ENCODE data around the gene DARS1.

The DARS1 gene

GRCh38 chr2:135985018-135985825 is at the start of gene DARS1:
TSS of gene DARS1 (minus strand) at chr2:135985626. CDS start at chr2:135985468, 158 bp downstream.
- peaks cover 53% of the 10 kb centered on the region for H3K4me1 Mint-ChIP-seq
- peaks cover 5% of the 10 kb centered on the region for H3K9me3 Mint-ChIP-seq
- H3K36me3 Mint-ChIP-seq (ENCODE audit: low read depth) = peaks cover 35% of the 10 kb centered on the region
- peak; percentile 88 for DNase-seq
- H3K4me3 Mint-ChIP-seq = peak within 1 kb of the TSS; percentile 85
- H3K27me3 Mint-ChIP-seq = no peaks in the 10 kb centered on the region
- H3K27ac Mint-ChIP-seq = peak within 1 kb of the TSS; percentile 97
- ATAC-seq = peak; percentile 87

- no peak overlapping the region for H3K4me3 Mint-ChIP-seq
- peaks cover 6% of the 10 kb centered on the region for H3K4me1 Mint-ChIP-seq
- ATAC-seq = peak; percentile 52
- H3K9me3 Mint-ChIP-seq = no peaks in the 10 kb centered on the region
- no peak overlapping the region for H3K27ac Mint-ChIP-seq
- no peaks in the 10 kb centered on the region for H3K36me3 Mint-ChIP-seq (ENCODE audit: low read depth)
- peaks cover 2% of the 10 kb centered on the region for H3K27me3 Mint-ChIP-seq
- DNase-seq = no peak
Observed at GRCh38 chr2:136034629-136035028, 49.2 kb upstream of the DARS1 start.

- ATAC-seq (no peak), DNase-seq (no peak)
- H3K27ac Mint-ChIP-seq = no peak overlapping the region
- peaks cover 2% of the 10 kb centered on the region for H3K27me3 Mint-ChIP-seq
- H3K4me3 Mint-ChIP-seq = no peak overlapping the region
- H3K4me1 Mint-ChIP-seq = peaks cover 6% of the 10 kb centered on the region
- H3K36me3 Mint-ChIP-seq (ENCODE audit: low read depth) = no peaks in the 10 kb centered on the region
- H3K9me3 Mint-ChIP-seq = no peaks in the 10 kb centered on the region
Observed at GRCh38 chr2:136032817-136033535, 47.5 kb upstream of the DARS1 start.

GRCh38 chr2:136032192-136032591 is 46.8 kb upstream of the DARS1 start:
- H3K27ac Mint-ChIP-seq = no peak overlapping the region
- H3K27me3 Mint-ChIP-seq = peaks cover 2% of the 10 kb centered on the region
- no peak overlapping the region for H3K4me3 Mint-ChIP-seq
- no peak for DNase-seq
- H3K9me3 Mint-ChIP-seq = no peaks in the 10 kb centered on the region
- peaks cover 6% of the 10 kb centered on the region for H3K4me1 Mint-ChIP-seq
- ATAC-seq = no peak
- H3K36me3 Mint-ChIP-seq (ENCODE audit: low read depth) = no peaks in the 10 kb centered on the region

- Mint-ChIP-seq H3K27me3 (peaks cover 2% of the 10 kb centered on the region), H3K9me3 (no peaks in the 10 kb centered on the region), H3K27ac (no peak overlapping the region), H3K36me3 (ENCODE audit: low read depth) (no peaks in the 10 kb centered on the region), H3K4me1 (peaks cover 6% of the 10 kb centered on the region), H3K4me3 (no peak overlapping the region)
- ATAC-seq (no peak), DNase-seq (no peak)
Observed at GRCh38 chr2:136031711-136032110, 46.3 kb upstream of the DARS1 start.

GRCh38 chr2:136030406-136030805 is 45.0 kb upstream of the DARS1 start:
- no peak overlapping the region for H3K27ac Mint-ChIP-seq
- ATAC-seq (no peak), DNase-seq (no peak)
- H3K4me3 Mint-ChIP-seq = no peak overlapping the region
- H3K4me1 Mint-ChIP-seq = peaks cover 10% of the 10 kb centered on the region
- no peaks in the 10 kb centered on the region for H3K9me3 Mint-ChIP-seq
- peaks cover 2% of the 10 kb centered on the region for H3K27me3 Mint-ChIP-seq
- no peaks in the 10 kb centered on the region for H3K36me3 Mint-ChIP-seq (ENCODE audit: low read depth)

- no peak overlapping the region for H3K4me3 Mint-ChIP-seq
- H3K9me3 Mint-ChIP-seq = no peaks in the 10 kb centered on the region
- H3K27me3 Mint-ChIP-seq = no peaks in the 10 kb centered on the region
- H3K36me3 Mint-ChIP-seq (ENCODE audit: low read depth) = no peaks in the 10 kb centered on the region
- DNase-seq = no peak
- peaks cover 4% of the 10 kb centered on the region for H3K4me1 Mint-ChIP-seq
- H3K27ac Mint-ChIP-seq = no peak overlapping the region
- ATAC-seq = no peak
Observed at GRCh38 chr2:136029149-136029548, 43.7 kb upstream of the DARS1 start.

- Mint-ChIP-seq H3K9me3 (no peaks in the 10 kb centered on the region), H3K4me1 (peaks cover 4% of the 10 kb centered on the region), H3K36me3 (ENCODE audit: low read depth) (no peaks in the 10 kb centered on the region), H3K27ac (no peak overlapping the region), H3K4me3 (no peak overlapping the region), H3K27me3 (no peaks in the 10 kb centered on the region)
- no peak for ATAC-seq
- no peak for DNase-seq
Observed at GRCh38 chr2:136028001-136028400, 42.6 kb upstream of the DARS1 start.

- ATAC-seq = no peak
- no peak for DNase-seq
- H3K4me3 Mint-ChIP-seq = no peak overlapping the region
- peaks cover 4% of the 10 kb centered on the region for H3K4me1 Mint-ChIP-seq
- H3K27me3 Mint-ChIP-seq = no peaks in the 10 kb centered on the region
- no peaks in the 10 kb centered on the region for H3K9me3 Mint-ChIP-seq
- H3K36me3 Mint-ChIP-seq (ENCODE audit: low read depth) = no peaks in the 10 kb centered on the region
- no peak overlapping the region for H3K27ac Mint-ChIP-seq
Observed at GRCh38 chr2:136027112-136027511, 41.7 kb upstream of the DARS1 start.

GRCh38 chr2:136025057-136025973 is 39.9 kb upstream of the DARS1 start:
- peak; percentile 49 for ATAC-seq
- peak; percentile 27 for DNase-seq
- Mint-ChIP-seq H3K4me1 (peaks cover 4% of the 10 kb centered on the region), H3K27me3 (no peaks in the 10 kb centered on the region), H3K27ac (no peak overlapping the region), H3K9me3 (no peaks in the 10 kb centered on the region), H3K36me3 (ENCODE audit: low read depth) (no peaks in the 10 kb centered on the region), H3K4me3 (no peak overlapping the region)

GRCh38 chr2:136024616-136025015 is 39.2 kb upstream of the DARS1 start:
- H3K27ac Mint-ChIP-seq = no peak overlapping the region
- H3K27me3 Mint-ChIP-seq = no peaks in the 10 kb centered on the region

GRCh38 chr2:136024185-136024584 is 38.8 kb upstream of the DARS1 start:
- Mint-ChIP-seq H3K27ac (no peak overlapping the region), H3K4me1 (peaks cover 9% of the 10 kb centered on the region)

More at GRCh38 chr2:136024616-136025015, 39.2 kb upstream of the DARS1 start:
- H3K4me3 Mint-ChIP-seq = no peak overlapping the region
- H3K9me3 Mint-ChIP-seq = no peaks in the 10 kb centered on the region
- no peak for ATAC-seq
- H3K36me3 Mint-ChIP-seq (ENCODE audit: low read depth) = no peaks in the 10 kb centered on the region
- peaks cover 6% of the 10 kb centered on the region for H3K4me1 Mint-ChIP-seq
- no peak for DNase-seq

GRCh38 chr2:136023416-136023815 is 38.0 kb upstream of the DARS1 start:
- Mint-ChIP-seq H3K4me3 (no peak overlapping the region), H3K27ac (no peak overlapping the region), H3K27me3 (no peaks in the 10 kb centered on the region), H3K36me3 (ENCODE audit: low read depth) (no peaks in the 10 kb centered on the region), H3K9me3 (no peaks in the 10 kb centered on the region), H3K4me1 (peaks cover 11% of the 10 kb centered on the region)
- DNase-seq (no peak), ATAC-seq (no peak)

More at GRCh38 chr2:136024185-136024584, 38.8 kb upstream of the DARS1 start:
- ATAC-seq (no peak), DNase-seq (no peak)
- H3K9me3 Mint-ChIP-seq = no peaks in the 10 kb centered on the region
- no peaks in the 10 kb centered on the region for H3K27me3 Mint-ChIP-seq
- H3K4me3 Mint-ChIP-seq = no peak overlapping the region
- no peaks in the 10 kb centered on the region for H3K36me3 Mint-ChIP-seq (ENCODE audit: low read depth)

GRCh38 chr2:136022396-136023146 is 37.1 kb upstream of the DARS1 start:
- Mint-ChIP-seq H3K4me3 (no peak overlapping the region), H3K36me3 (ENCODE audit: low read depth) (no peaks in the 10 kb centered on the region), H3K27me3 (no peaks in the 10 kb centered on the region), H3K9me3 (no peaks in the 10 kb centered on the region), H3K27ac (no peak overlapping the region), H3K4me1 (peaks cover 11% of the 10 kb centered on the region)
- ATAC-seq (no peak), DNase-seq (no peak)

All from activated naive CD8-positive, alpha-beta T cell treated with anti-CD3 and anti-CD28 coated beads, Interleukin-2, amount 50 U/mL, for 24 hours (primary cell).